Measurements from ENCODE around the gene CFAP77.

DNA sequence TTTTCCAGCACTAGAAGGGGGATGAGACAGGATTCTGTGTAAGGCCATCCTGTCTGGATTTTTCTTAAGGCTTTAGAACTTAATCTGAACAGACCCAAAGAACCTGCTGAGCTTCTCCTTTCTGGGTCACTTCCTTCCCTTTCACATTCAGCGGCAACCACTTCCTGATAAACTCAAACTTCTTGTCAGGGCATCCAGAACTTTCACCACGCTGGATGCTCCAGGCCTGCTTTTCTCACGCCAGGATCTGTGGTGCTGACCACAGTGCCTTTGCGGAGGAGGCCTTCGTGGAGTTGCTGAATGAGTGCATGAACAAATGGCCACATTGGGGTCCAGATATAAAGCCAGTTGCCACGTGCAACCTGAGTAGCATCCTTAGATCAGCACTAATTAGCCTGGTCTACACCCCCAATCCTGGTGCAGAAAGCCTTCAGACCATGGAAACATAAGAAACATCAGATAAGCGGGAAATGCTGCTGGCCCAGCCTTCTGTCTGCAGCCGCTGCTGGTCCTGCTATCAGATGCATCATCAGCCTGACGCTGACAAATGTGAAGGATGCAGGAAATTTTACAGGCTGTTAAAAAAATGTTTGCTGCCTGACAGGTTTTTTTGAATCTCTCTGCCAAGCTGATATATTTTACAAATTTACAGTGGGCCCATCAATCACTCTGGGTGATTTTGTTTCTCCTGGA is 97.1 kb downstream of the CFAP77 start:
- TF ChIP-seq, protein P1, sequence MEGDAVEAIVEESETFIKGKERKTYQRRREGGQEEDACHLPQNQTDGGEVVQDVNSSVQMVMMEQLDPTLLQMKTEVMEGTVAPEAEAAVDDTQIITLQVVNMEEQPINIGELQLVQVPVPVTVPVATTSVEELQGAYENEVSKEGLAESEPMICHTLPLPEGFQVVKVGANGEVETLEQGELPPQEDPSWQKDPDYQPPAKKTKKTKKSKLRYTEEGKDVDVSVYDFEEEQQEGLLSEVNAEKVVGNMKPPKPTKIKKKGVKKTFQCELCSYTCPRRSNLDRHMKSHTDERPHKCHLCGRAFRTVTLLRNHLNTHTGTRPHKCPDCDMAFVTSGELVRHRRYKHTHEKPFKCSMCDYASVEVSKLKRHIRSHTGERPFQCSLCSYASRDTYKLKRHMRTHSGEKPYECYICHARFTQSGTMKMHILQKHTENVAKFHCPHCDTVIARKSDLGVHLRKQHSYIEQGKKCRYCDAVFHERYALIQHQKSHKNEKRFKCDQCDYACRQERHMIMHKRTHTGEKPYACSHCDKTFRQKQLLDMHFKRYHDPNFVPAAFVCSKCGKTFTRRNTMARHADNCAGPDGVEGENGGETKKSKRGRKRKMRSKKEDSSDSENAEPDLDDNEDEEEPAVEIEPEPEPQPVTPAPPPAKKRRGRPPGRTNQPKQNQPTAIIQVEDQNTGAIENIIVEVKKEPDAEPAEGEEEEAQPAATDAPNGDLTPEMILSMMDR (IDR thresholded peaks at IDR 0.05; ENCODE audit: low read depth, low read length) = no peak
- TF ChIP-seq, protein P2, sequence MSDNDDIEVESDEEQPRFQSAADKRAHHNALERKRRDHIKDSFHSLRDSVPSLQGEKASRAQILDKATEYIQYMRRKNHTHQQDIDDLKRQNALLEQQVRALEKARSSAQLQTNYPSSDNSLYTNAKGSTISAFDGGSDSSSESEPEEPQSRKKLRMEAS (IDR thresholded peaks at IDR 0.05; ENCODE audit: low read depth, low read length) = no peak

Measured in NB4 (cell line).